ENCODE measurements around the gene TYMS. TPM values are rescaled to one million over a fixed set of nuclear protein-coding genes. Genes with fewer than 3 reads are reported as not detected.

The TYMS gene
- total RNA-seq, 4 donors from 2014 or later: 1.1 to 6.1 (median 3.6) TPM

- Histone ChIP-seq H3K4me3 (no peak overlapping the region), H3K27ac (no peak overlapping the region), H3K36me3 (peaks cover 0 to 93% of the 10 kb centered on the region in 2 donors), H3K9me3 (no peaks in the 10 kb centered on the region), H3K27me3 (no peaks in the 10 kb centered on the region), H3K4me1 (no peaks in the 10 kb centered on the region)
- ATAC-seq: no peak
- no peak for TF ChIP-seq CTCF (IDR thresholded peaks at IDR 0.05)
- TF ChIP-seq POLR2AphosphoS5 (IDR thresholded peaks at IDR 0.05): no peak
- TF ChIP-seq EP300 (IDR thresholded peaks at IDR 0.05): no peak
- TF ChIP-seq POLR2A (IDR thresholded peaks at IDR 0.05): no peak
Observed at GRCh38 chr18:682833-683232, 25.4 kb downstream of the TYMS start.

DNA sequence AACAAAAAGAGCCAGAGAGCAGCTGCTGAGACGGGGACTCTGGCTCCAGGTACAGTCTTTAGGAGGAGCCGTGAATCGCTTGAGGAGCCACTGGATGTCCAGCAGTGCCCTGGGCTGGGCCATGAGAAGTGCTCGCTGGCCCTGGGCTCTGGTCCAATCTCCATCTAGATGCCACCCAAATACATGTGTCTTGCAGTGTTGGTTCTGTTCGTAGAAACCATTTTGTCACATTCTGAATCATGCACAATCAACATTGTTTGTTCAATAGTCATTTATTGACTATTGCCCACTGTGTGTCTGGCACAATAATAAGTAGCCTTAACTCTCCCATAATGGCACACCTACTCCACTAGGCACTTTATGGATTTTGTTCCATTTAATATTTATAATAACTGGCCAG, 26.1 kb downstream of the TYMS start:
- no peak for TF ChIP-seq EP300 (IDR thresholded peaks at IDR 0.05)
- no peak for TF ChIP-seq POLR2AphosphoS5 (IDR thresholded peaks at IDR 0.05)
- TF ChIP-seq CTCF (IDR thresholded peaks at IDR 0.05): no peak
- no peak for TF ChIP-seq POLR2A (IDR thresholded peaks at IDR 0.05)
- peaks cover 0 to 93% of the 10 kb centered on the region in 2 donors for H3K36me3 ChIP-seq
- WGBS, 2 donors (ENCODE audit: low coverage in 1 of 2): 95 to 100% methylated on average over 1 to 3 of the region's 5 CpGs
- H3K4me3 ChIP-seq: no peak overlapping the region
- H3K27me3 ChIP-seq: no peaks in the 10 kb centered on the region
- no peaks in the 10 kb centered on the region for H3K4me1 ChIP-seq
- H3K9me3 ChIP-seq: no peaks in the 10 kb centered on the region
- ATAC-seq: no peak
- no peak overlapping the region for H3K27ac ChIP-seq

DNA sequence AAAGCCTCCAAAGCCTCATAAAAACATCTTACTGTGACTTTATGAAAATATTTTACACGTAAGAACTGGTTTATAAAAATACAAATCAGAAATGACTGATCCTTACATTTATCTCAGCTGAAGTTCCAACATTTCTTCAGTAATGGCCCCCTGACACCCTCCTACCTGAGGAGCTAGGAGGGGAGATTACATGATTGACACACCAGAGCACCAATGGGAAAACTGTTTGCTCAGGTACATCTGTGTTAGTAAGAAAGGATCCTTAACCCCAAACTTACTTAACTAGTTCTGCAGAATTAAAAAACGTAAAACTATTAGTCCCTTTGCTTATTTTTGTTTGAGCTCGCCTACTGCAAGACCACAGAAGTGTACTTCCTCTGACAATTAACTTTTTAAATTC, 28.0 kb downstream of the TYMS start:
- Histone ChIP-seq H3K36me3 (peaks cover 0 to 90% of the 10 kb centered on the region in 2 donors), H3K27me3 (no peaks in the 10 kb centered on the region), H3K4me1 (no peaks in the 10 kb centered on the region), H3K27ac (no peak overlapping the region), H3K4me3 (no peak overlapping the region), H3K9me3 (no peaks in the 10 kb centered on the region)
- TF ChIP-seq CTCF (IDR thresholded peaks at IDR 0.05) (no peak), EP300 (IDR thresholded peaks at IDR 0.05) (no peak), POLR2AphosphoS5 (IDR thresholded peaks at IDR 0.05) (no peak), POLR2A (IDR thresholded peaks at IDR 0.05) (no peak)
- WGBS, 2 donors (ENCODE audit: low coverage in 1 of 2): 75 to 87% methylated on average over 3 of the region's 3 CpGs
- ATAC-seq: no peak

GRCh38 chr18:686339-687111, 29.1 kb downstream of the TYMS start:
- no peak for TF ChIP-seq CTCF (IDR thresholded peaks at IDR 0.05)
- no peak overlapping the region for H3K4me3 ChIP-seq
- peaks cover 0 to 88% of the 10 kb centered on the region in 2 donors for H3K36me3 ChIP-seq
- H3K9me3 ChIP-seq: no peaks in the 10 kb centered on the region
- H3K27ac ChIP-seq: no peak overlapping the region
- H3K27me3 ChIP-seq: no peaks in the 10 kb centered on the region
- WGBS, 2 donors (ENCODE audit: low coverage in 1 of 2): 76 to 79% methylated on average over 3 to 6 of the region's 11 CpGs
- no peaks in the 10 kb centered on the region for H3K4me1 ChIP-seq
- ATAC-seq: no peak

DNA sequence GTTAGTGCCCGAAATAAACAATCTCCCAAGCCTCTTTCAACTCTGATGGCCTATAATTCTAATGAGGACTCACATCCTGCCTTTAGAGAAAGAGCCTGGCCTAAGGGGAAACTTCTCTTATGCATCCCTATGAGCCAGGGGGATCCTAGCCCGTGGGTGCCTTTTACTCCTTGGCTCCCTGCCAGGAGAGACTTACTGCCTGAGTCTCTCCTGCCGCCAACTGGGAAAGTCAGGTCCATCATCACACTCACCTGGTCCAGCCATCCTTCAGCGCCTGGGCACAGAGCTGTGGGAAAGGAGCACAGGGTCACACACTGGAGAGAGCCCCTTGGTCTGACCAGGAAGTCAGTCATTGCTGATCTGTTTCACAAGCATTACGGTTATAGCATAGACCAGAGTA, 30.9 kb downstream of the TYMS start:
- Histone ChIP-seq H3K27ac (no peak overlapping the region), H3K27me3 (no peaks in the 10 kb centered on the region), H3K9me3 (no peaks in the 10 kb centered on the region), H3K36me3 (peaks cover 0 to 88% of the 10 kb centered on the region in 2 donors), H3K4me1 (peaks cover 0 to 4% (median 0%) of the 10 kb centered on the region in 3 donors), H3K4me3 (no peak overlapping the region)
- no peak for TF ChIP-seq EP300 (IDR thresholded peaks at IDR 0.05)
- TF ChIP-seq CTCF (IDR thresholded peaks at IDR 0.05): no peak
- no peak for TF ChIP-seq POLR2AphosphoS5 (IDR thresholded peaks at IDR 0.05)
- no peak for TF ChIP-seq POLR2A (IDR thresholded peaks at IDR 0.05)
- ATAC-seq: no peak
- WGBS, 2 donors (ENCODE audit: low coverage in 1 of 2): 81% methylated on average over 5 of the region's 5 CpGs; no CpG with 5 or more reads in 1 of the 2 donors
